Loucy (cell line): ENCODE data around the gene KRT4.

Experiments used
- CTCF ChIP-seq: fragments of 200-600 bp; sonication (generic); conservative IDR thresholded peaks from 2 replicates; pipeline ENCODE4 v1.5.1; 2014; ENCODE audit warnings: mild to moderate bottlenecking, antibody characterized with exemption, low read length
- EZH2phosphoT487 ChIP-seq: fragments of 200-600 bp; IDR thresholded peaks from 2 replicates; pipeline ENCODE4 v1.6.1; 2018; ENCODE audit warnings: antibody characterized with exemption, mild to moderate bottlenecking, moderate library complexity, borderline replicate concordance

DNA sequence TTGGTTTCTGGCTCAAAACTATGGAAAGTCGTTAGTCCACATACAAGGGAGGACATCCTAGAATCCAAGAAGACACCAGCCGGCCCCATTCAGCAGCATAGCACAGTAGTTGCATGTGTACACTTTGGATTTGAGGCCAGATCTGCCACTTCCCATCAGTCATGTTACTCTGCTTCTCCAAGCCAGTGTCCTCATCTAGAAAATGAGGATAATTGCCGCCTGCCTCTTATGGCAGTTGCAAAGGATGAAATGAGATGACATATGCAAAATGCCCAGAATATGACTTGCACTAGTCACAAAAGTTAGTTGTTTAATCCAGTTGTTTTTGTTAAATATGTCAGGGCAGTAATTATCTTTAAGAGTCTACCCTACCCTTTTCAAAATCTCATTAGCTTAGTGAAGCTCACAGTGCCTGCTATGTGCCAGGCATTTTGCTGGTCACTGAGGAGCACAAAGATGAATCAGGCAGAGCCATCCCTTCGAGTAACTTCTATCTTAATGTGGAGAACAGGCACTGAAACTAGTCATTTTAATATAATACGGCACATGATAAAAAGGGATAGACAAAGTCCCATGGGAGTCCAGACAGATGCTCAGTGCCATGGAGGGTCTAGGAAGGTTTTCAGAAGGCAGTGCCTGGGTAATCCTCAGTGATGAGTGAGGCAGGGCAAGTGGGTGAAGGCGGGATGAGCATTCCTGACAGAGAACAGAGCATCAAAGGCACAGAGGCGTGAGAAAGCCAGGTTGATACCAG, 30.2 kb downstream of the KRT4 start:
- no peak for TF ChIP-seq CTCF
- no peak for TF ChIP-seq EZH2phosphoT487
